HepG2 (cell line): Measurements from ENCODE around the gene MYOM1.

Source experiments
- CTCF ChIP-seq: sonication (generic); formaldehyde crosslinking; IDR thresholded peaks from 2 replicates; pipeline ENCODE4 v1.5.0; 2020; ENCODE audit warnings: mild to moderate bottlenecking, missing genetic modification reagents, moderate library complexity
- EZH2 ChIP-seq: conservative IDR thresholded peaks from 2 replicates; pipeline ENCODE4 v1.6.1; 2012; ENCODE audit warnings: mild to moderate bottlenecking, low read depth, low read length, moderate library complexity
- FOXM1 ChIP-seq: sonication (generic); formaldehyde crosslinking; IDR thresholded peaks from 2 replicates; pipeline ENCODE4 v1.5.0; 2020; ENCODE audit warnings: missing genetic modification reagents
- FUBP1 ChIP-seq: sonication (generic); formaldehyde crosslinking; IDR thresholded peaks from 2 replicates; pipeline ENCODE4 v1.5.1; 2020; ENCODE audit warnings: missing genetic modification reagents, mild to moderate bottlenecking, borderline replicate concordance
- IRF9 ChIP-seq: sonication (generic); formaldehyde crosslinking; IDR thresholded peaks from 2 replicates; pipeline ENCODE4 v1.8.0; 2022; ENCODE audit warnings: missing genetic modification reagents, mild to moderate bottlenecking, borderline replicate concordance
- JUN ChIP-seq: sonication (generic); formaldehyde crosslinking; IDR thresholded peaks from 2 replicates; pipeline ENCODE4 v1.4.0; 2020; ENCODE audit warnings: mild to moderate bottlenecking, missing genetic modification reagents
- POLR2AphosphoS5 ChIP-seq: IDR thresholded peaks from 2 replicates; pipeline ENCODE4 v1.6.1; 2012; ENCODE audit warnings: low read depth, low read length
- PREB ChIP-seq: sonication (generic); formaldehyde crosslinking; IDR thresholded peaks from 2 replicates; pipeline ENCODE4 v1.4.0; 2020; ENCODE audit warnings: missing genetic modification reagents
- SIN3A ChIP-seq: IDR thresholded peaks from 2 replicates; pipeline ENCODE4 v1.6.1; 2011; ENCODE audit warnings: low read depth, mild to moderate bottlenecking, control low read depth, low read length, borderline replicate concordance
- TBX3 ChIP-seq: fragments of 450-650 bp; IDR thresholded peaks from 2 replicates; pipeline ENCODE4 v1.6.1; 2017; ENCODE audit warnings: antibody characterized with exemption, mild to moderate bottlenecking, inconsistent platforms, borderline replicate concordance

GRCh38 chr18:3234457-3234856 lies 14.7 kb upstream of the MYOM1 start:
- TF ChIP-seq PREB (CRISPR knock-in tag): no peak
- no peak for TF ChIP-seq EZH2
- TF ChIP-seq FUBP1 (CRISPR knock-in tag): no peak
- TF ChIP-seq JUN (CRISPR knock-in tag): no peak
- no peak for TF ChIP-seq SIN3A
- no peak for TF ChIP-seq FOXM1 (CRISPR knock-in tag)
- TF ChIP-seq POLR2AphosphoS5: no peak
- no peak for TF ChIP-seq CTCF (CRISPR knock-in tag)
- TF ChIP-seq TBX3: no peak
- no peak for TF ChIP-seq IRF9 (CRISPR knock-in tag)
